ELF-1 (cell line): ENCODE results near the gene RNASE7.

Experiments used
- DNase-seq: peaks from one replicate; pipeline ENCODE4 v3.0.0-alpha.2; 2016; ENCODE audit warnings: low read depth, low spot score

RNASE7 gene

GRCh38 chr14:21068521-21069387, 26.6 kb downstream of the RNASE7 start:
- DNase-seq: peak; percentile 72

- DNase-seq: peak; percentile 83
Observed at GRCh38 chr14:21069388-21070082, 27.4 kb downstream of the RNASE7 start.

- DNase-seq: peak; percentile 42
Observed at GRCh38 chr14:21070083-21070609, 28.0 kb downstream of the RNASE7 start, which contains the start of gene ARHGEF40. Gene ARHGEF40, plus strand, starts transcription at chr14:21070304. Its CDS starts 93 bp downstream, at chr14:21070397.

GRCh38 chr14:21070610-21071224, 28.6 kb downstream of the RNASE7 start:
- peak; percentile 71 for DNase-seq

- DNase-seq: peak; percentile 81
Observed at GRCh38 chr14:21071225-21072030, 29.3 kb downstream of the RNASE7 start.

- DNase-seq: peak; percentile 29
Observed at GRCh38 chr14:21072031-21072473, 29.9 kb downstream of the RNASE7 start.

- DNase-seq: no peak
Observed at GRCh38 chr14:21072781-21073339, 30.7 kb downstream of the RNASE7 start.

GRCh38 chr14:21073921-21074320, 31.8 kb downstream of the RNASE7 start:
- no peak for DNase-seq

- no peak for DNase-seq
Observed at GRCh38 chr14:21074398-21075272, 32.5 kb downstream of the RNASE7 start.

GRCh38 chr14:21075719-21076437, 33.7 kb downstream of the RNASE7 start:
- DNase-seq: no peak

- no peak for DNase-seq
Observed at GRCh38 chr14:21077672-21078071, 35.5 kb downstream of the RNASE7 start.

GRCh38 chr14:21078287-21078686, 36.1 kb downstream of the RNASE7 start:
- DNase-seq: no peak

GRCh38 chr14:21078726-21079125, 36.6 kb downstream of the RNASE7 start:
- no peak for DNase-seq

GRCh38 chr14:21081521-21082142, 39.5 kb downstream of the RNASE7 start:
- no peak for DNase-seq

GRCh38 chr14:21083565-21084325, 41.6 kb downstream of the RNASE7 start:
- no peak for DNase-seq

GRCh38 chr14:21084396-21084795, 42.2 kb downstream of the RNASE7 start:
- DNase-seq: no peak

- DNase-seq: no peak
Observed at GRCh38 chr14:21084998-21085853, 43.1 kb downstream of the RNASE7 start.
